NCI-H526 (cell line): ENCODE results near the gene CEACAM21.

Experiments
- DNase-seq, 2 experiments: peaks; one replicate each; lab custom pipeline; 2025; lab: John Stamatoyannopoulos, UW

CEACAM21 gene

GRCh38 chr19:41575998-41576397, at the start of gene CEACAM21:
CEACAM21 (plus strand) TSS chr19:41576166; CDS start chr19:41576275, 109 bp downstream.
- no peak for DNase-seq

GRCh38 chr19:41527089-41527488, 48.9 kb upstream of the CEACAM21 start:
- DNase-seq: no peak

GRCh38 chr19:41528106-41528505, 47.9 kb upstream of the CEACAM21 start:
- no peak for DNase-seq

GRCh38 chr19:41529484-41530183, 46.3 kb upstream of the CEACAM21 start:
- no peak for DNase-seq

- DNase-seq: no peak
Measured at GRCh38 chr19:41530184-41530534, 45.8 kb upstream of the CEACAM21 start.

GRCh38 chr19:41530761-41531301, 45.1 kb upstream of the CEACAM21 start:
- DNase-seq: no peak

- no peak for DNase-seq
Measured at GRCh38 chr19:41531438-41532311, 44.3 kb upstream of the CEACAM21 start.

- no peak for DNase-seq
Measured at GRCh38 chr19:41532526-41532925, 43.4 kb upstream of the CEACAM21 start.

GRCh38 chr19:41533671-41534215, 42.2 kb upstream of the CEACAM21 start:
- no peak for DNase-seq

GRCh38 chr19:41535029-41535622, 40.8 kb upstream of the CEACAM21 start:
- DNase-seq: no peak

GRCh38 chr19:41537789-41538188, 38.2 kb upstream of the CEACAM21 start:
- peak in 1 of 2 experiments; percentile 37 for DNase-seq

GRCh38 chr19:41540041-41540695, 35.8 kb upstream of the CEACAM21 start:
- DNase-seq: no peak

GRCh38 chr19:41541990-41542584, 33.9 kb upstream of the CEACAM21 start:
- DNase-seq: peak; percentile 24 to 65

- DNase-seq: no peak
Measured at GRCh38 chr19:41542622-41543021, 33.3 kb upstream of the CEACAM21 start.

- no peak for DNase-seq
Measured at GRCh38 chr19:41543582-41543981, 32.4 kb upstream of the CEACAM21 start.

GRCh38 chr19:41545547-41545946, 30.4 kb upstream of the CEACAM21 start:
- DNase-seq: no peak

GRCh38 chr19:41546386-41546789, 29.6 kb upstream of the CEACAM21 start:
- DNase-seq: no peak

- no peak for DNase-seq
Measured at GRCh38 chr19:41546961-41547360, 29.0 kb upstream of the CEACAM21 start.

GRCh38 chr19:41547569-41547968, 28.4 kb upstream of the CEACAM21 start:
- DNase-seq: no peak

- DNase-seq: no peak
Measured at GRCh38 chr19:41548047-41548446, 27.9 kb upstream of the CEACAM21 start.

- no peak for DNase-seq
Measured at GRCh38 chr19:41548954-41549688, 26.8 kb upstream of the CEACAM21 start.
